ENCODE results near the gene FIP1L1.

FIP1L1 gene

DNA sequence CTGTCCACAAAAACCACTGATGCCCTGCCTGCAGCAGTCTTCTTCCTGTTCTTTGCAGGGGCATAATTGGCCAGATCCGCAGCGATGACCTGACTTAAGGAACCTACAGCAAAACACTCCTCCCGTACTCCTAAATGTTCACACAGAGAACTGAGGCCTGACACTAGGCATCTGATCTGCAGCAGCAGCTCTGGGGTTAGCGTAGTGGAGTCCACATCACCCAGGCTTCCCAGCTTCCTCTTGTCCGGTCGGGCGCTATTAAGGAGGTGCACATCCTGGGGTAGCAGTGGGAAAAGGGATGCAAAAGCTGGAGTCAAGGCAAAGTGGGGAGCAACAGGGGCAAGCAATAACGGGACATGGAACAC, 12.3 kb upstream of the FIP1L1 start:
- TF ChIP-seq, protein P1, sequence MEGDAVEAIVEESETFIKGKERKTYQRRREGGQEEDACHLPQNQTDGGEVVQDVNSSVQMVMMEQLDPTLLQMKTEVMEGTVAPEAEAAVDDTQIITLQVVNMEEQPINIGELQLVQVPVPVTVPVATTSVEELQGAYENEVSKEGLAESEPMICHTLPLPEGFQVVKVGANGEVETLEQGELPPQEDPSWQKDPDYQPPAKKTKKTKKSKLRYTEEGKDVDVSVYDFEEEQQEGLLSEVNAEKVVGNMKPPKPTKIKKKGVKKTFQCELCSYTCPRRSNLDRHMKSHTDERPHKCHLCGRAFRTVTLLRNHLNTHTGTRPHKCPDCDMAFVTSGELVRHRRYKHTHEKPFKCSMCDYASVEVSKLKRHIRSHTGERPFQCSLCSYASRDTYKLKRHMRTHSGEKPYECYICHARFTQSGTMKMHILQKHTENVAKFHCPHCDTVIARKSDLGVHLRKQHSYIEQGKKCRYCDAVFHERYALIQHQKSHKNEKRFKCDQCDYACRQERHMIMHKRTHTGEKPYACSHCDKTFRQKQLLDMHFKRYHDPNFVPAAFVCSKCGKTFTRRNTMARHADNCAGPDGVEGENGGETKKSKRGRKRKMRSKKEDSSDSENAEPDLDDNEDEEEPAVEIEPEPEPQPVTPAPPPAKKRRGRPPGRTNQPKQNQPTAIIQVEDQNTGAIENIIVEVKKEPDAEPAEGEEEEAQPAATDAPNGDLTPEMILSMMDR (IDR thresholded peaks at IDR 0.05; ENCODE audit: insufficient read depth, low read length) = no peak
- TF ChIP-seq SPI1 (IDR thresholded peaks at IDR 0.05; ENCODE audit: borderline replicate concordance, low read depth) = no peak
- TF ChIP-seq GABPA (IDR thresholded peaks at IDR 0.05; ENCODE audit: low read depth) = peak; percentile 59
- TF ChIP-seq POLR2AphosphoS5 (IDR thresholded peaks at IDR 0.05; ENCODE audit: low read depth) = peak; percentile 47; the same call in 1 of the 2 replicates
- H3K27ac ChIP-seq (replicated peaks) = peak overlapping the region; percentile 74
- H3K4me3 ChIP-seq (replicated peaks; ENCODE audit: insufficient read depth, low read length) = peak overlapping the region; percentile 98
- H3K27me3 ChIP-seq (ENCODE audit: insufficient read depth, poor library complexity, severe bottlenecking) = no peaks in the 10 kb centered on the region
- peak; percentile 41 to 71 for DNase-seq (ENCODE audit: low read depth in 1 of 2, low spot score in 1 of 2)

DNA sequence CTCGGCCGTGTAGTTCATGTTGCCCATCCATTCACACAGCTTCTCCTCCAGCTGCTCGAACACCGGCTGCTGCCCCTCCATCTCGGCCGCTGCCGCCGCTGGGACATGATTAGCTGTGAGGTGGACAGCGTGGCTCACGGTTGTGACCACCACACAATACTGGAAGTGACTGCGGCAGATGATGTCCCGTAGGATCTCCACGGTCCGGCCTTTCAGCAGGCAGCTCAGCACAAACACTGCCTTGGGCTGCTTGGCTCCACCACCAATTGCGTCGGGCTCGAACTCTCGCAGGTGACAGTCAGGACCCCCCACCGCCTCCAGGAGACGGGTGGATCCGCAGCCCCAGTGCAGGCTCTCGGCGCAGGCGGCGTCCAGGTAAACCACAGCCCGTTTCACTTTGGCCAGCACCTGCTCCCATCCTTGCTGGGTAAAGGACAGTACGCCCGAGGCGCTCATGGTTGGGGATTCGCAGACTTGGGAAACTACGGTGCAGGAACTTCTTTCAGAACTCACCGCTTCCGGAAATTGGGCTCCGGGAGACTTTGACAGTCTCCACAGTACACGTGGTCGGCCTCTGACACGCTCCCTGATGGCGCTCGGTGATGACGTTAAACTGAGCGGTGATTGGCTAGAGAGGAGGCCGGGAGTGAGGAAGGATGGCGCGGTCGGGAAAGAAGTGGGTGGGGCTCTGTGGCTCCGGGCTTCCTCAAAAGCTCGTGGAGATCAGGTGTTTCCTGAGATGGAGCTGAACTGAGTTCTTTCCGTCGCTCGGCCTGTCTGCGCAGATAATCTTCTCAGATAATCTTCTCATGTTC, 11.7 kb upstream of the FIP1L1 start, which contains the start of gene SCFD2:
Gene SCFD2, minus strand, starts transcription at position 576 of the 815 bp plus-strand sequence.
- Histone ChIP-seq H3K27me3 (ENCODE audit: insufficient read depth, poor library complexity, severe bottlenecking) (no peaks in the 10 kb centered on the region), H3K27ac (replicated peaks) (peak within 1 kb of the TSS; percentile 74), H3K4me3 (replicated peaks; ENCODE audit: insufficient read depth, low read length) (peak within 1 kb of the TSS; percentile 98)
- peak; percentile 96 to 99 for DNase-seq (ENCODE audit: low read depth in 1 of 2, low spot score in 1 of 2)
- 0 out of 2 replicates have a peak, but pooled peaks have one; percentile 43 for TF ChIP-seq POLR2AphosphoS5 (IDR thresholded peaks at IDR 0.05; ENCODE audit: low read depth)
- TF ChIP-seq, protein P2, sequence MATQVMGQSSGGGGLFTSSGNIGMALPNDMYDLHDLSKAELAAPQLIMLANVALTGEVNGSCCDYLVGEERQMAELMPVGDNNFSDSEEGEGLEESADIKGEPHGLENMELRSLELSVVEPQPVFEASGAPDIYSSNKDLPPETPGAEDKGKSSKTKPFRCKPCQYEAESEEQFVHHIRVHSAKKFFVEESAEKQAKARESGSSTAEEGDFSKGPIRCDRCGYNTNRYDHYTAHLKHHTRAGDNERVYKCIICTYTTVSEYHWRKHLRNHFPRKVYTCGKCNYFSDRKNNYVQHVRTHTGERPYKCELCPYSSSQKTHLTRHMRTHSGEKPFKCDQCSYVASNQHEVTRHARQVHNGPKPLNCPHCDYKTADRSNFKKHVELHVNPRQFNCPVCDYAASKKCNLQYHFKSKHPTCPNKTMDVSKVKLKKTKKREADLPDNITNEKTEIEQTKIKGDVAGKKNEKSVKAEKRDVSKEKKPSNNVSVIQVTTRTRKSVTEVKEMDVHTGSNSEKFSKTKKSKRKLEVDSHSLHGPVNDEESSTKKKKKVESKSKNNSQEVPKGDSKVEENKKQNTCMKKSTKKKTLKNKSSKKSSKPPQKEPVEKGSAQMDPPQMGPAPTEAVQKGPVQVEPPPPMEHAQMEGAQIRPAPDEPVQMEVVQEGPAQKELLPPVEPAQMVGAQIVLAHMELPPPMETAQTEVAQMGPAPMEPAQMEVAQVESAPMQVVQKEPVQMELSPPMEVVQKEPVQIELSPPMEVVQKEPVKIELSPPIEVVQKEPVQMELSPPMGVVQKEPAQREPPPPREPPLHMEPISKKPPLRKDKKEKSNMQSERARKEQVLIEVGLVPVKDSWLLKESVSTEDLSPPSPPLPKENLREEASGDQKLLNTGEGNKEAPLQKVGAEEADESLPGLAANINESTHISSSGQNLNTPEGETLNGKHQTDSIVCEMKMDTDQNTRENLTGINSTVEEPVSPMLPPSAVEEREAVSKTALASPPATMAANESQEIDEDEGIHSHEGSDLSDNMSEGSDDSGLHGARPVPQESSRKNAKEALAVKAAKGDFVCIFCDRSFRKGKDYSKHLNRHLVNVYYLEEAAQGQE (IDR thresholded peaks at IDR 0.05; ENCODE audit: insufficient replicate concordance, low read depth) = peak; percentile 13
- TF ChIP-seq GABPA (IDR thresholded peaks at IDR 0.05; ENCODE audit: low read depth) = peak; percentile 56; the same call in 1 of the 2 replicates
- peak; percentile 79; the same call in 1 of the 2 replicates for TF ChIP-seq SPI1 (IDR thresholded peaks at IDR 0.05; ENCODE audit: borderline replicate concordance, low read depth)
- TF ChIP-seq, protein P1 (IDR thresholded peaks at IDR 0.05; ENCODE audit: insufficient read depth, low read length) = no peak

DNA sequence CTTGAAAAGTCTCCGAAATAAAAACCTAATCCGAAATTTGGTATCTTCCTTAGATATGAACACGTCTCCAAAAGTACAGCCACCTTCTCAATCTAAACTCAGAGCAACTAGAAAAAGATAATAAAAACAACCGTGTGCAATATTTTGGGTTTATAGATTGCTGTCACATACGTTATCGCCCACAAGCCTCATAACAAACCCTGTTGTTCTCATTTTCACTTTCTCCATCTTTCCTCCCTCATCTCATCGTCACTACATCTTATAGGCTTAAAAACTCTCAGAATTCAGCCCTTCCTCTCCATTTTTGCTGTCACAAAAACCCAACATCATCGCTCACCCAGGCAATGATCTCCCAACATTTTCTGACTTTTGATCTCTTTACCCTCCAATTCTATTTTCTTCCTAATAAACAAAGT, 11.1 kb upstream of the FIP1L1 start:
- peak overlapping the region; percentile 60 for H3K27ac ChIP-seq (replicated peaks)

More for the DNA sequence above, 11.1 kb upstream of the FIP1L1 start:
- H3K27me3 ChIP-seq (ENCODE audit: insufficient read depth, poor library complexity, severe bottlenecking) = no peaks in the 10 kb centered on the region
- peak overlapping the region; percentile 98 for H3K4me3 ChIP-seq (replicated peaks; ENCODE audit: insufficient read depth, low read length)
- TF ChIP-seq, protein P1 (IDR thresholded peaks at IDR 0.05; ENCODE audit: insufficient read depth, low read length) = no peak
- TF ChIP-seq POLR2AphosphoS5 (IDR thresholded peaks at IDR 0.05; ENCODE audit: low read depth) = no peak
- TF ChIP-seq, protein P2 (IDR thresholded peaks at IDR 0.05; ENCODE audit: insufficient replicate concordance, low read depth) = no peak
- TF ChIP-seq SPI1 (IDR thresholded peaks at IDR 0.05; ENCODE audit: borderline replicate concordance, low read depth) = no peak
- TF ChIP-seq GABPA (IDR thresholded peaks at IDR 0.05; ENCODE audit: low read depth) = no peak
- no peak for DNase-seq (ENCODE audit: low read depth in 1 of 2, low spot score in 1 of 2)

All from HL-60 (cell line).